Right renal pelvis (tissue), 4 donors: Measurements from ENCODE around the gene ZNF697. TPM values are rescaled to one million over a fixed set of nuclear protein-coding genes. Genes with fewer than 3 reads are reported as not detected.
"Not testable (repeated sequence)": the region's sequence is repeated elsewhere in the genome, so short reads cannot be mapped to it uniquely, and the experiment has no call there.

Experiments
- DNase-seq, 4 donors: peaks; one replicate each; pipeline ENCODE4 v3.0.0-alpha.2; 2013; ENCODE audit warnings: low read depth in 4 of 4, low spot score in 3 of 4, missing footprints in 1 of 4
- polyA plus RNA-seq, 4 donors: library from polyadenylated mRNA; unstranded; fragments of 120-200 nt; gene quantifications; one replicate each; pipeline ENCODE4 v1.2.1, GENCODE V29; 2013; ENCODE audit not compliant: insufficient read length in 4 of 4

ZNF697 gene
- polyA plus RNA-seq, 4 donors, result 19.1 to 23.2 (median 22.5) TPM

GRCh38 chr1:119633575-119633974 is 14.5 kb downstream of the ZNF697 start:
- DNase-seq, result no peak

GRCh38 chr1:119632841-119633240 is 15.2 kb downstream of the ZNF697 start:
- DNase-seq, result no peak

- no peak for DNase-seq
These were observed 16.0 kb downstream of the ZNF697 start for GRCh38 chr1:119632103-119632490.

GRCh38 chr1:119631433-119632102 is 16.5 kb downstream of the ZNF697 start:
- DNase-seq, result peak in 3 of 4 donors; percentile 58 to 66 (median 60)

- DNase-seq, result no peak
These were observed 17.0 kb downstream of the ZNF697 start for GRCh38 chr1:119631086-119631432.

GRCh38 chr1:119626841-119627240 is 21.2 kb downstream of the ZNF697 start:
- DNase-seq, result no peak

- no peak for DNase-seq
These were observed 22.0 kb downstream of the ZNF697 start for GRCh38 chr1:119626011-119626545.

- DNase-seq, result no peak
These were observed 24.4 kb downstream of the ZNF697 start for GRCh38 chr1:119623678-119624077.

GRCh38 chr1:119623193-119623515 is 24.9 kb downstream of the ZNF697 start:
- DNase-seq, result no peak

GRCh38 chr1:119622311-119623192 is 25.5 kb downstream of the ZNF697 start:
- DNase-seq, result no peak

- no peak for DNase-seq
These were observed 26.4 kb downstream of the ZNF697 start for GRCh38 chr1:119621705-119622104.

GRCh38 chr1:119617751-119618691 is 30.0 kb downstream of the ZNF697 start:
- no peak for DNase-seq

- not testable (repeated sequence) for DNase-seq
These were observed 31.3 kb downstream of the ZNF697 start for GRCh38 chr1:119616748-119617147.

- DNase-seq, result not testable (repeated sequence)
These were observed 33.0 kb downstream of the ZNF697 start for GRCh38 chr1:119615100-119615499.

GRCh38 chr1:119613769-119614720 is 34.0 kb downstream of the ZNF697 start:
- peak; percentile 77 to 84 (median 81) for DNase-seq

GRCh38 chr1:119611701-119612113 is 36.4 kb downstream of the ZNF697 start:
- DNase-seq, result peak in 2 of 4 donors; percentile 54 to 56

GRCh38 chr1:119608816-119609215 is 39.2 kb downstream of the ZNF697 start:
- not testable (repeated sequence) for DNase-seq

- not testable (repeated sequence) for DNase-seq
These were observed 40.8 kb downstream of the ZNF697 start for GRCh38 chr1:119607087-119607807.

- DNase-seq, result no peak
These were observed 41.7 kb downstream of the ZNF697 start for GRCh38 chr1:119606394-119606793.
